Activated CD4-positive, alpha-beta T cell treated with anti-CD3 and anti-CD28 coated beads for 1 hour (primary cell): Measurements from ENCODE around the gene IL10RA.

ENCODE experiments used
- DNase-seq: peaks from one replicate; pipeline ENCODE4 v3.0.0-alpha.2; 2020

Gene IL10RA

GRCh38 chr11:118048472-118049370, 62.5 kb downstream of the IL10RA start:
- no peak for DNase-seq

- no peak for DNase-seq
Measured at GRCh38 chr11:118049771-118050170, 63.6 kb downstream of the IL10RA start.

GRCh38 chr11:118050208-118050891, 64.2 kb downstream of the IL10RA start:
- DNase-seq, result no peak
